ENCODE measurements around the gene PTPN14. TPM values are rescaled to one million over a fixed set of nuclear protein-coding genes. Genes with fewer than 3 reads are reported as not detected.

PTPN14 gene
- total and polyA plus RNA-seq, 3 donors from 2014 or later = 14.8 to 59.2 (median 42.2) TPM

GRCh38 chr1:214404154-214404553, 147.2 kb downstream of the PTPN14 start:
- no peaks in the 10 kb centered on the region for H3K27me3 ChIP-seq
- TF ChIP-seq POLR2A (IDR thresholded peaks at IDR 0.05) (no peak), CTCF (IDR thresholded peaks at IDR 0.05) (no peak)
- no peaks in the 10 kb centered on the region for H3K9me3 ChIP-seq
- no peak for DNase-seq
- H3K4me3 ChIP-seq = no peak overlapping the region
- H3K36me3 ChIP-seq (ENCODE audit: low read depth, missing control alignments) = no peaks in the 10 kb centered on the region
- H3K4me1 ChIP-seq = no peaks in the 10 kb centered on the region
- intact Hi-C loops (cut with DNase I; ENCODE audit: low total_unique reads) = no loop called here
- 84 to 88% methylated on average over 4 of the region's 4 CpGs for WGBS, 2 donors
- no peak overlapping the region for H3K27ac ChIP-seq

- Histone ChIP-seq H3K27me3 (no peaks in the 10 kb centered on the region), H3K4me1 (no peaks in the 10 kb centered on the region), H3K36me3 (ENCODE audit: low read depth, missing control alignments) (no peaks in the 10 kb centered on the region), H3K27ac (no peak overlapping the region), H3K4me3 (no peak overlapping the region), H3K9me3 (no peaks in the 10 kb centered on the region)
- intact Hi-C loops (cut with DNase I; ENCODE audit: low total_unique reads) = no loop called here
- no peak for TF ChIP-seq POLR2A (IDR thresholded peaks at IDR 0.05)
- TF ChIP-seq CTCF (IDR thresholded peaks at IDR 0.05) = no peak
- 91 to 95% methylated on average over 5 of the region's 5 CpGs for WGBS, 2 donors
- no peak for DNase-seq
These were observed 148.0 kb downstream of the PTPN14 start for GRCh38 chr1:214403431-214403830.

GRCh38 chr1:214402613-214403083, 148.8 kb downstream of the PTPN14 start:
- Histone ChIP-seq H3K27ac (no peak overlapping the region), H3K9me3 (no peaks in the 10 kb centered on the region), H3K4me3 (no peak overlapping the region), H3K36me3 (ENCODE audit: low read depth, missing control alignments) (no peaks in the 10 kb centered on the region), H3K27me3 (no peaks in the 10 kb centered on the region), H3K4me1 (no peaks in the 10 kb centered on the region)
- intact Hi-C loops (cut with DNase I; ENCODE audit: low total_unique reads) = no loop called here
- TF ChIP-seq POLR2A (IDR thresholded peaks at IDR 0.05) (no peak), CTCF (IDR thresholded peaks at IDR 0.05) (no peak)
- WGBS, 2 donors = 40 to 53% methylated on average over 2 to 3 of the region's 3 CpGs
- no peak for DNase-seq

- no peak for TF ChIP-seq POLR2A (IDR thresholded peaks at IDR 0.05)
- no peak for TF ChIP-seq CTCF (IDR thresholded peaks at IDR 0.05)
- Histone ChIP-seq H3K27me3 (no peaks in the 10 kb centered on the region), H3K27ac (no peak overlapping the region), H3K36me3 (ENCODE audit: low read depth, missing control alignments) (no peaks in the 10 kb centered on the region), H3K4me3 (no peak overlapping the region), H3K4me1 (no peaks in the 10 kb centered on the region), H3K9me3 (no peaks in the 10 kb centered on the region)
- DNase-seq = no peak
- 78 to 91% methylated on average over 3 of the region's 3 CpGs for WGBS, 2 donors
- intact Hi-C loops (cut with DNase I; ENCODE audit: low total_unique reads) = no loop called here
These were observed 149.7 kb downstream of the PTPN14 start for GRCh38 chr1:214401666-214402065.

- Histone ChIP-seq H3K4me3 (no peak overlapping the region), H3K27ac (no peak overlapping the region), H3K27me3 (no peaks in the 10 kb centered on the region), H3K9me3 (no peaks in the 10 kb centered on the region), H3K36me3 (ENCODE audit: low read depth, missing control alignments) (no peaks in the 10 kb centered on the region), H3K4me1 (no peaks in the 10 kb centered on the region)
- 95 to 97% methylated on average over 3 of the region's 3 CpGs for WGBS, 2 donors
- DNase-seq = no peak
- TF ChIP-seq POLR2A (IDR thresholded peaks at IDR 0.05) (no peak), CTCF (IDR thresholded peaks at IDR 0.05) (no peak)
- intact Hi-C loops (cut with DNase I; ENCODE audit: low total_unique reads) = no loop called here
These were observed 151.3 kb downstream of the PTPN14 start for GRCh38 chr1:214400131-214400530.
